Activated CD8-positive, alpha-beta memory T cell treated with anti-CD3 and anti-CD28 coated beads for 48 hours (primary cell): ENCODE measurements around the gene TRMT6.

Source experiments
- DNase-seq, 3 experiments: peaks; one replicate each; pipeline ENCODE4 v3.0.0-alpha.2; 2020; ENCODE audit warnings: low read depth in 2 of 3, low spot score in 2 of 3

Gene TRMT6

DNA sequence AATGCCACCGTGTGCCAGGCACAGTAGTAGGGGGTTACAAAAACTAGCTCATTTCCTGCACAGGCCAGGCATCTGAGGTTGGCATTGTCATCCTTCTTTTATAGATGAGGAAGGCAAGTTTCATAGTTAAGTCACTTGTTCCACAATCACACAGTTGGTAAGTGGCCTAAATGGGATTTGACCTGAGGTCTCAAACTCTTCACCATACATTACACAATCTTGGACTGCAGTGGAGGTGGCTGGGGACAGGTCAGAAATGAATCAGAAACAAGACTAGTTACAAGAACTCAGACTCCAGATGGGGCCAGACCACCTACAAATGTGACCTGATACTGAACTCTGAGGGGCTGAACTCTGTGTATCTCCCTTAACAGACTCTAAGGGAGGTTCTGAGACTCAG lies 49.4 kb downstream of the TRMT6 start:
- no peak for DNase-seq

- DNase-seq: no peak
Measured at GRCh38 chr20:5899444-5899843, 50.9 kb downstream of the TRMT6 start.

GRCh38 chr20:5895626-5896025 lies 54.7 kb downstream of the TRMT6 start:
- DNase-seq: no peak

DNA sequence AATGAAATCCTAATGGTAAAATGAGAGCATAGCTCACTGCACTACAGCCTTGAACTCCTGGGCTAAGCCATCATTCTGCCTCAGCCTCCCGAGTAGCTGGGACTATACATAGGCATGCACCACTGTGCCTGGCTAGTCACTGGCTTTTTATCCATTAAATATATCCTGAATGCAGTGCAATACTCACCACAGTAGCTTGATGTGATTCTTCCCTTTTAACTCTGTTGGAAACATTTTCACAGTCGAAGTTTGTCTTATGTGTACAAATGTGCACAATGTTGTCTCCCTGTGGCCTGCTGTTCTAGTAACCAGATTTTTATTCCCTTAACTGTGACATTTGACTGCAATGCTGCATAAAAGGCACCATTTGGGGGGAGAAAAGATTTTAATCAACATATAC lies 56.7 kb downstream of the TRMT6 start:
- DNase-seq: no peak

DNA sequence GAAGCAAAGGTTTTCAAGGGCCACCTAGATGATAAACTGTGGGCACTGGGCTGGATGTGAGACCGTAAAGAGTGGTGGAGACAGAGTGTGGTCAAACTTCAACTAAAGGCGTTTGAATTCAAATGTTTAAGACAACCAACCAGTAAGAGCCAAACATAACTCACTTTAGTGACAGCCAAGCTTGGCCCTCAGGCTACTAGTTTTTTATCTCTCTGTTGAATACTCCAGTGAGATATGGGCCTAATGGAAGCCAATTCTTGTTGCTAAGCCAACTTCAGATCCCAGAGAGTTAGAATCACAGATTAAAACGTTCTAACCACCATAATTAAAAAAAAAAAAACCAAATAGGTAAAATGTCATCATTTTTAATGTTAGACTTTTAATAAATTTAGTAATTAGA lies 57.3 kb downstream of the TRMT6 start:
- no peak for DNase-seq

GRCh38 chr20:5890773-5891441 lies 59.4 kb downstream of the TRMT6 start:
- DNase-seq: no peak

DNA sequence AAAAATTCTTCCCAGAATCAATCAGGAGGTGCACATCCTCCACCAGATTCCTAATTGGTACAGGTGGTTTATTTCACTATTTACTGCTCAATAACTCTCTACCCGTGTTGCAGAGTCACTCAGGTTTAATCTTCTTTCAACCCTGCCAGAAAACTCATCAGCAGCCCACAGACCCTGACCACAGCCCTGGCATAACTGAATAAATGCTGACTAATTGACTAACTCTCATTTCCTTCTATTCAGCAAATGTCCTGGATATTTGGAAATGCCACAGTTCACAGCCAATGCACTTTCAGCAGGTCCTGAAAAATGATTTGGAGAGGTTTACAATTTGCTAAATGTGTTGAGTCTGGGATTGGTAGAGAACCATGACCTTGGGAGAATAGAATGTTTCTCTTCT lies 62.3 kb downstream of the TRMT6 start:
- no peak for DNase-seq

DNA sequence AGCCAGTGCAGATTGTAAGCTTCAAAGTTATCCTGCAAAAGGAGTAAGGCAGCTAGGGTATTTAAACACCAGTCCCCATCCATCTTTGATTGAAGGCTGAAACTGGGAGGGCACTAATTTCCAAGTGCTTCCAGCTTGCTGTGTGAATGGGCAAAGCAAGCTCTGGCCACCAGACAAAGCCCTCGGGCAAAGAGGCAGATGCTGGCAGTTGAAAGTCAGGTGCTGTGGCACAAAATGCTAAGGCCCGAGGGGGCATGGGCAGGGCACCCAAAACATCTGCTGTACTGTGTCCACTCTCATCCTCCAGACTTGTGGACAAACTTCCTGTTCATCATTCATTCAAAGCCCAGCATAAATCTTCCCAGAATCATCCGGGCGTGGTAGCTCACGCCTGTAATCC lies 62.9 kb downstream of the TRMT6 start:
- no peak for DNase-seq
